ENCODE results near the gene WNT3A.

Gene WNT3A

DNA sequence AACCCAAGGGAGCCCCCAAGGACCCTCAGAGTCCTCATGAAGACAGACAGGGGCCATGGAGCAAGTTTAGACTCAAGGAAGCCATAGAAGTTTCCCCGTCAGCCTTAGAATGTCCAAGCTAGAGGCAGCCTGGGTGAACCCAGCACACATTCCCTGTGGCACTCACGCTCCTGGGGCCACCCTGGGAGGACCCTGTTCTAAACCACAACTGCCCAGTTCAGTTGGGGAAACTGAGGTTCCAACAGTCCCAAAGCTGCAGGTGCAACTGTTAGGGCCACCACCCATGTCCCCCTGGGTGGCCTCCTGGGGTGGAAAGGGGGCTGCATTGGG is 9.3 kb downstream of the WNT3A start:
- CTCF ChIA-PET: interaction anchor here (0.9 to 2.2 kb wide), 2 partner anchors 12 to 17 kb away, joined by 3 to 7 read pairs; no protein-coding TSS in a partner anchor
- Histone ChIP-seq H3K27ac (ENCODE audit: extremely low read depth, low read depth, low read length) (no peak overlapping the region), H3K36me3 (ENCODE audit: control insufficient read depth in 2 of 2, insufficient read depth in 1 of 2, low read length in 2 of 2) (no peaks in the 10 kb centered on the region), H3K9me3 (ENCODE audit: control insufficient read depth, insufficient read depth, low read depth, low read length) (no peaks in the 10 kb centered on the region), H3K4me1 (ENCODE audit: control insufficient read depth, insufficient read depth, low read length) (no peaks in the 10 kb centered on the region), H3K4me3 (ENCODE audit: low read depth, low read length) (no peak overlapping the region)
- TF ChIP-seq ZNF155 (tag by site-specific recombination; IDR thresholded peaks at IDR 0.05) (no peak), ZNF621 (tag by site-specific recombination; IDR thresholded peaks at IDR 0.05) (no peak), ZNF391 (tag by site-specific recombination; IDR thresholded peaks at IDR 0.05; ENCODE audit: borderline replicate concordance, low read depth) (no peak), ZNF394 (tag by site-specific recombination; IDR thresholded peaks at IDR 0.05; ENCODE audit: borderline replicate concordance) (no peak), ZNF223 (tag by site-specific recombination; IDR thresholded peaks at IDR 0.05) (no peak)
- POLR2A ChIA-PET: no interaction called here

DNA sequence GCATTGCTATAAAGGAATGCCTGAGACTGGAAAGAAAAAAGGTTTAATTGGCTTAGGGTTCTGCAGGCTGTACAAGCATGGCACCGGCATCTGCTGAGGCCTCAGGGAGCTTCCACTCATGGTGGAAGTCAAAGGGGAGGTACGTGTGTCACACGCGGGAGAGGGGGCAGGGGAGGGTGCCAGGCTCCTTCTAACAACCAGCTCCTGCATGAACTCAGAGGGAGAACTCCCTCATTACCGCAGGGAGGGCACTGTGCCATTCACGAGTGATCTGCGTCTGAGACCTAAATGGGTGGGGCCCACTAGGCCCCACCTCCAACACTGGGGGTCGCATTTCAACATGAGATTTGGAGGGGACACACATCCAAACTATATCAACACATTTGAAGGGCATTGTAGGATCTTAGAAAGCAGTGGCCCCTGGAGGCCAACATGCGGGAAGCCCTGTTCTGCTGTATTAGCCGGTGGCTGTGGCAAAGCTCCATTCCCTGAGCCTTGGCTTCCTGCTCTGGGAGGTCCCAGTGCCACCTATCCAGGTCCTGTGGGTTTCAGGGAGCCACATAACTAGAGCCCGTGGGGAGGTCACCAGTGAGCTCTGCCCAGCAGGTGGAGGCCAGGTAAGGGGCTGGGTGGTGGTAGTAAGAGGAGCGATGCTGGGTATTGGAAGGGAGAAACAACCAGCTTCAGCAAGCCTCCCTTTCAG is 10.0 kb downstream of the WNT3A start:
- no peaks in the 10 kb centered on the region for H3K4me1 ChIP-seq (ENCODE audit: control insufficient read depth, insufficient read depth, low read length)
- CTCF ChIA-PET: interaction anchor here (0.7 to 2.2 kb wide), 4 partner anchors 12 to 211 kb away, joined by 3 to 7 read pairs (median 3); no protein-coding TSS in a partner anchor
- TF ChIP-seq, protein P1, sequence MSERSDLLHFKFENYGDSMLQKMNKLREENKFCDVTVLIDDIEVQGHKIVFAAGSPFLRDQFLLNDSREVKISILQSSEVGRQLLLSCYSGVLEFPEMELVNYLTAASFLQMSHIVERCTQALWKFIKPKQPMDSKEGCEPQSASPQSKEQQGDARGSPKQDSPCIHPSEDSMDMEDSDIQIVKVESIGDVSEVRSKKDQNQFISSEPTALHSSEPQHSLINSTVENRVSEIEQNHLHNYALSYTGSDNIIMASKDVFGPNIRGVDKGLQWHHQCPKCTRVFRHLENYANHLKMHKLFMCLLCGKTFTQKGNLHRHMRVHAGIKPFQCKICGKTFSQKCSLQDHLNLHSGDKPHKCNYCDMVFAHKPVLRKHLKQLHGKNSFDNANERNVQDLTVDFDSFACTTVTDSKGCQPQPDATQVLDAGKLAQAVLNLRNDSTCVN (tag by site-specific recombination; optimal IDR thresholded peaks at IDR 0.05): no peak
- no peak for TF ChIP-seq ZNF266 (tag by site-specific recombination; IDR thresholded peaks at IDR 0.05; ENCODE audit: low read depth)
- TF ChIP-seq, protein P2, sequence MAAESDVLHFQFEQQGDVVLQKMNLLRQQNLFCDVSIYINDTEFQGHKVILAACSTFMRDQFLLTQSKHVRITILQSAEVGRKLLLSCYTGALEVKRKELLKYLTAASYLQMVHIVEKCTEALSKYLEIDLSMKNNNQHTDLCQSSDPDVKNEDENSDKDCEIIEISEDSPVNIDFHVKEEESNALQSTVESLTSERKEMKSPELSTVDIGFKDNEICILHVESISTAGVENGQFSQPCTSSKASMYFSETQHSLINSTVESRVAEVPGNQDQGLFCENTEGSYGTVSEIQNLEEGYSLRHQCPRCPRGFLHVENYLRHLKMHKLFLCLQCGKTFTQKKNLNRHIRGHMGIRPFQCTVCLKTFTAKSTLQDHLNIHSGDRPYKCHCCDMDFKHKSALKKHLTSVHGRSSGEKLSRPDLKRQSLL (tag by site-specific recombination; IDR thresholded peaks at IDR 0.05): no peak
- TF ChIP-seq ZNF292 (tag by site-specific recombination; IDR thresholded peaks at IDR 0.05; ENCODE audit: borderline replicate concordance, low read depth): no peak
- TF ChIP-seq BCL11A (tag by site-specific recombination; IDR thresholded peaks at IDR 0.05; ENCODE audit: low read depth): no peak
- TF ChIP-seq GLIS1 (tag by site-specific recombination; IDR thresholded peaks at IDR 0.05): no peak
- TF ChIP-seq, protein P3, sequence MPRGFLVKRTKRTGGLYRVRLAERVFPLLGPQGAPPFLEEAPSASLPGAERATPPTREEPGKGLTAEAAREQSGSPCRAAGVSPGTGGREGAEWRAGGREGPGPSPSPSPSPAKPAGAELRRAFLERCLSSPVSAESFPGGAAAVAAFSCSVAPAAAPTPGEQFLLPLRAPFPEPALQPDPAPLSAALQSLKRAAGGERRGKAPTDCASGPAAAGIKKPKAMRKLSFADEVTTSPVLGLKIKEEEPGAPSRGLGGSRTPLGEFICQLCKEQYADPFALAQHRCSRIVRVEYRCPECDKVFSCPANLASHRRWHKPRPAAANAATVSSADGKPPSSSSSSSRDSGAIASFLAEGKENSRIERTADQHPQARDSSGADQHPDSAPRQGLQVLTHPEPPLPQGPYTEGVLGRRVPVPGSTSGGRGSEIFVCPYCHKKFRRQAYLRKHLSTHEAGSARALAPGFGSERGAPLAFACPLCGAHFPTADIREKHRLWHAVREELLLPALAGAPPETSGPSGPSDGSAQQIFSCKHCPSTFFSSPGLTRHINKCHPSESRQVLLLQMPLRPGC (tag by site-specific recombination; IDR thresholded peaks at IDR 0.05): no peak
- TF ChIP-seq, protein P4, sequence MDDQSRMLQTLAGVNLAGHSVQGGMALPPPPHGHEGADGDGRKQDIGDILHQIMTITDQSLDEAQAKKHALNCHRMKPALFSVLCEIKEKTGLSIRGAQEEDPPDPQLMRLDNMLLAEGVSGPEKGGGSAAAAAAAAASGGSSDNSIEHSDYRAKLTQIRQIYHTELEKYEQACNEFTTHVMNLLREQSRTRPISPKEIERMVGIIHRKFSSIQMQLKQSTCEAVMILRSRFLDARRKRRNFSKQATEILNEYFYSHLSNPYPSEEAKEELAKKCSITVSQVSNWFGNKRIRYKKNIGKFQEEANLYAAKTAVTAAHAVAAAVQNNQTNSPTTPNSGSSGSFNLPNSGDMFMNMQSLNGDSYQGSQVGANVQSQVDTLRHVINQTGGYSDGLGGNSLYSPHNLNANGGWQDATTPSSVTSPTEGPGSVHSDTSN (CRISPR knock-in tag; IDR thresholded peaks at IDR 0.05): no peak
- TF ChIP-seq IKZF3 (tag by site-specific recombination; IDR thresholded peaks at IDR 0.05): no peak
- no peak for TF ChIP-seq ZNF155 (tag by site-specific recombination; IDR thresholded peaks at IDR 0.05)
- TF ChIP-seq ZNF175 (tag by site-specific recombination; IDR thresholded peaks at IDR 0.05): no peak
- TF ChIP-seq, protein P5, sequence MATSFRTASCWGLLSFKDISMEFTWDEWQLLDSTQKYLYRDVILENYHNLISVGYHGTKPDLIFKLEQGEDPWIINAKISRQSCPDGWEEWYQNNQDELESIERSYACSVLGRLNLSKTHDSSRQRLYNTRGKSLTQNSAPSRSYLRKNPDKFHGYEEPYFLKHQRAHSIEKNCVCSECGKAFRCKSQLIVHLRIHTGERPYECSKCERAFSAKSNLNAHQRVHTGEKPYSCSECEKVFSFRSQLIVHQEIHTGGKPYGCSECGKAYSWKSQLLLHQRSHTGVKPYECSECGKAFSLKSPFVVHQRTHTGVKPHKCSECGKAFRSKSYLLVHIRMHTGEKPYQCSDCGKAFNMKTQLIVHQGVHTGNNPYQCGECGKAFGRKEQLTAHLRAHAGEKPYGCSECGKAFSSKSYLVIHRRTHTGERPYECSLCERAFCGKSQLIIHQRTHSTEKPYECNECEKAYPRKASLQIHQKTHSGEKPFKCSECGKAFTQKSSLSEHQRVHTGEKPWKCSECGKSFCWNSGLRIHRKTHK (tag by site-specific recombination; IDR thresholded peaks at IDR 0.05): no peak
- POLR2A ChIA-PET: no interaction called here
- H3K4me3 ChIP-seq (ENCODE audit: low read depth, low read length): no peak overlapping the region
- no peaks in the 10 kb centered on the region for H3K9me3 ChIP-seq (ENCODE audit: control insufficient read depth, insufficient read depth, low read depth, low read length)
- H3K27ac ChIP-seq (ENCODE audit: extremely low read depth, low read depth, low read length): no peak overlapping the region
- no peaks in the 10 kb centered on the region for H3K36me3 ChIP-seq (ENCODE audit: control insufficient read depth in 2 of 2, insufficient read depth in 1 of 2, low read length in 2 of 2)
